GM15510 (cell line): ENCODE results near the gene PCNT.

Source experiments
- POLR2A ChIP-seq: IDR thresholded peaks from 3 replicates; pipeline ENCODE4 v1.6.1; 2011; ENCODE audit warnings: borderline replicate concordance; ENCODE audit not compliant: insufficient read length; ENCODE audit errors: extremely low read depth

The PCNT gene

DNA sequence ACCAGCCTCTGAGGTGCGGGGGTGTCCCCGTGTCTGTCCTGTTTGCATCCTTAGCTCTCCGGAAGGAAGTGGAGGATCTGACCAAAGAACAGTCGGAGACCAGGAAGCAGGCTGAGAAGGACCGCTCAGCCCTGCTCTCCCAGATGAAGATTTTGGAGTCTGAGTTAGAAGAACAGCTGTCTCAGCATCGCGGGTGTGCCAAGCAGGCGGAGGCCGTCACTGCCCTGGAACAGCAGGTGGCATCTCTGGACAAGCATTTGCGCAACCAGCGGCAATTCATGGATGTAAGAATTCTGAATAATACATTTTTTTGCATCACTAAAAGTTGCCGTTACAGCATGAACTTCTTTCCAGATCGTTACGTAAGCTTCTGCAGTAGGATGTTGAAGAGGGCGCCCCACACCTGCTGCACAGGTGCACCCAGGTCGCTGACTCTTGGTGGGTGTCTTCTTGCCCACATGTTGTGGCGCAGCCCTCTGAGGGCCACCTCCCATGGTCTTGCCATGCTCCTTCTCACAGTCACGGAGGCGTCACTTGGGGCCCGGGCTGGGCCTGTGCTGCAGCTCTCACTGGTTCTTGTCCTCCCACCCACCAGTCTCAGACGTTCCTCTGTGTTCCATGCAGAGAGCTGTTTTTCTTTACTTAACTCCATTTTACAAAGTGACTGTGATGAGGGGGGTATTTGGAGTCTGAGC lies 73.4 kb downstream of the PCNT start:
- no peak for TF ChIP-seq POLR2A

DNA sequence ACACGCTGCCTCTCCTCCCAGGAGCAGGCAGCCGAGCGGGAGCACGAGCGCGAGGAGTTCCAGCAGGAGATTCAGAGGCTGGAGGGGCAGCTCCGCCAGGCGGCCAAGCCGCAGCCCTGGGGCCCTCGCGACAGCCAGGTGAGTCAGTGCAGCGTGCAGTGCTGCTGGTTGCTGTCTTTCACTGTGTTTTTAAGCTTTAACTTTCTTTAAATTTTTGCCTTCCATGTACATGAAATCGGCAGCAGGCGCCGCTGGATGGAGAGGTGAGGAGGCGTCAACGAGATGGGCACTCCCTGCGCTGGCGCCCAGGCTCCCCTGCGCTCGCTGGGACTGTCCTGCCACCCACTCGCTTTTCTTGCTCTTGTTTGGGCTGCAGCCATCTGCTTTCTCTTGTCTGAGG lies 74.0 kb downstream of the PCNT start:
- TF ChIP-seq POLR2A, result no peak

DNA sequence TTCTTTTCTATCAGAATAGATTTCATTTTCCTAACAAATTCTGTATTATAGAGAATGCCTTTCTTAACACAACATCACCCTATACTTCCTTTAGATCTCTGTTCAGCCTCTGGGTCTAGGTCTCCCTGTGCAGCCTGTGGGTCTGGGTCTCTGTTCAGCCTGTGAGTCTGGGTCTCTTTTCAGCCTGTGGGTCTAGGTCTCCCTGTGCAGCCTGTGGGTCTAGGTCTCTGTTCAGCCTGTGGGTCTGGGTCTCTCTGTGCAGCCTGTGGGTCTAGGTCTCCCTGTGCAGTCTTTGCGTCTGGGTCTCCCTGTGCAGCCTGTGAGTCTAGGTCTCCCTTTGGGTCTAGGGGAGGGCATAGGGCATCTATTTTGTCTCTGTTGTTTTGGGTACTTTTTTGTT lies 75.2 kb downstream of the PCNT start:
- TF ChIP-seq POLR2A, result no peak

DNA sequence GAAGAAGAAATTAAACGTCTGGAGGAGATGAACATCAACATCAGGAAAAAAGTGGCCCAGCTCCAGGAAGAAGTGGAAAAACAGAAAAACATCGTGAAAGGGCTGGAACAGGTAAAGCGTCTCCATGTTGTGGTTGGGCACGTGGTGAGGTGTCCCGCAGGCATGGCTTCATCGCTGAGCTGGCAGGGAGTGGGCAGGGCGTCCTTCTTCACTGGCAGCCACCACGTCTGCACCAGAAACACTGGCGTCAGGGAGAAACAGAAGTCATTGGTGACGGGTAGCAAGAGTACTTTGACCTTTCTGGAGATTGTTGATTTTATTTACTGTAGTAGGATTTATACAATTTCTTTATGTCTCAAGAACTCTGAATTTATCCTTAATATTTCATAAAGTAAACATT lies 75.7 kb downstream of the PCNT start:
- TF ChIP-seq POLR2A, result no peak

DNA sequence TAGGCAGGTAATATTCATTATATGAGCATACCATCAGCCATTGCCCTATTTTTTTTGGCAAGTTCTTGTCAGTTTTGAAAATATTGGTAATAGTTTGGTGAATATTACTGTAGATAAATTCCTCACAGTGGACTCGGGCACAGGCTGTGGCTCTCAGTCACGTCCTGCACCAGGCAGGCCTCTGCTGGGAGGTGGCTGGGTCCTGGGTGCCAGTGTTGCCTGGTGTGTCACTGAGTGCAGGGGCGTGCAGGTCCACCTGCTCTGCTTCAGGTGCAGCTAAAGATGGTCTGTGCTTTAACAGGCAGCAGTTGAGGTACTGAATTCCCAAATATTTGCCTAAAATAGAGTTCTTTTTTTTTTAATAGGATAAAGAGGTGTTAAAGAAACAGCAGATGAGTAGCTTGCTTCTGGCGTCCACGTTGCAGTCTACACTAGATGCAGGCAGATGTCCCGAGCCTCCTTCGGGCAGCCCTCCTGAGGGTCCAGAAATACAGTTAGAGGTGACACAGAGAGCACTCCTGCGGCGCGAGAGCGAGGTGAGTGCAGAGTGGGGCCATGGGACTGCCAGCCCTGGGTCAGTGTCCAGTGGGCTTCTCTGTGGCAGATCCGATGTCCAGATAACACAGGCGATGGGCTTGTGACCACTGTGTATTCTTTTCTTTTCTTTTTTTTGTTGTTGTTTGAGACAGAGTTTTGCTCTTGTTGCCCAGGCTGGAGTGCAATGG lies 77.4 kb downstream of the PCNT start:
- TF ChIP-seq POLR2A, result no peak

DNA sequence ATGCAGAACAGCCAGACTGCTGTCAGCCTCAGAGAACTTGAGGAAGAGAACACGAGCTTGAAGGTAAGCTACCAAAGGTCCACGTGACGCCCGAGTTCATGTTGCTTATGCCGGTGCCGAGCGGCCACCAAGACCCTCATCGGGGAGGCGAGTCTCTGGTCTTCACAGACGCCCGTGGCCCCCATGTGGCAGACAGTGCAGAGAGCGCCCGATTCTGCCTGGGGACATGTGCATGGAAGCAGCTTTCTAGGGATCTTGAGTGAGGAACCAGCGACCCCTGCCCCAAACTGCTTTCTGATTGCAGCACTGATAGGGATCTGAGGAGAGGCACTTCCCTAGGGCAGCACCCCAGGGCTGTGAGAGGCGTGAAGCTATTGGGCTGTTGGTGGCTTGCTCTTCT lies 78.5 kb downstream of the PCNT start:
- TF ChIP-seq POLR2A, result no peak

DNA sequence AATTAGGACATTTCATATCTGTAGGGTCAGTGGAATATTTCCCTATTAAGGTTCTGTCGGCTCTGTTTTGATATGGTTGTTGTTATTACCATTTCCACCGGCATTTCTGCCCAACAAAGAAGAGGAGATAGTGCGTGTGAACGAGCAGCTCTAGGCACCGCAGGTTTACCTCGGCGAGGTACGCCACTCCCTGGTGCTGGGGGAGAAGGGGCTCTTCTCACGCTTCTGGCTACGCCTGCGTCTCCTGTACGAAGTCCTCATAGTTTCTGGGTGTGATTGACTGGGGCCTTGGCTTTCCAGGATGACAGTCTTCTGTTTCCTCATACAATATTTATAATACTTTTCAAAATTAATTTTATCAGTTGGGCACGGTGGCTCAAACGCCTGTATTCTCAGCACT lies 80.3 kb downstream of the PCNT start:
- TF ChIP-seq POLR2A, result no peak

DNA sequence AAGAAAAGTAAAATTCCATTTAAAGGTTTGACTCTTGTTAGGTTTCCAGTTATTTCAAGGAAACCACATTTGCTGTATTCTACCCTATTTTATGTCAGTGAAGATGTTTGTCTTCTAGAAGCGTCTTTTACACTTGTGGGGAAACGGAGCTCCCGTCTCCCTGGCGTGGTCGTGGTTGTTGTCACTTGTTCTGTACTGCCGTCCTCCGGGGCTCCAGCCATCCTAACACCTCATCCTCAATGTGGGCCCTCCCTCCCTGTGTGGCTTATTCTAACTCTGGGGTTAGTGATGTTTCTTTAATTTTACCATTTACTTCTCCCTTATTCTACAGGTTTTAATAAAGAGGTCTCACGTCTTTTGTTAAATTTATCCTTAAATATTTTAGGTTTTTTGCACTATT lies 82.0 kb downstream of the PCNT start:
- TF ChIP-seq POLR2A, result no peak

DNA sequence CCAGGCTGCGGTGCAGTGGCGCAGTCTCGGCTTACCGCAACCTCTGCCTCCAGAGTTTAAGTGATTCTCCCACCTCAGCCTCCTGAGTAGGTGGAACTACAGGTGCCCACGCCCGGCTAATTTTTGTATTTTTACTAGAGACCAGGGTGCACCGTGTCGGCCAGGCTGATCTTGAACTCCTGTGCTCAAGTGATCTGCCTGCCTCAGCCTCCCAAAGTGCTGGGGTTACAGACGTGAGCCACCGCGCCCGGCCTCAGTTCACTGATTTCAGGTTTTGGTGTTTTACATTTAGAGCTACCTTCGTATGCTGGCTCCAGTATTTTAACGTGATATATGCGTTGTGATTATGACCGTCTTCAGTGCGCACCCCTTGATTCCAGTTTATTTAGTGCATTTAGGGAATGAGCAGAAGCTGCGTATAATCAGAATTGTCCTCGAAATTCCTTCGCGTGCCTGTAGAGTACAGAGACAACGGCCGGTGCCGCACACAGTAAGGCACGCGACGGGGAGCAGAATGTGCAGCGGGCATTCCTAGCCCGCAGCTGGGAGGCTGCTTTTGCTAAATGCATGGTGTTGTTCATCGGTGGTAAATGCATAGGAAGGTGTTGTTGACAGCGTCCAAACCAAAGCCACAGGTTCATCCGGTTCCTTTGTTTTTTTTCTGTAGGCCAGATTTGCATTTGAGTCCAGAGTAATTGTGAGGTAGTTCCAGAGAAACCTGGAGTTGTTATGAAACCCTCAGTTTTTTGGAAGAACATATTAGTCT lies 85.9 kb downstream of the PCNT start:
- TF ChIP-seq POLR2A, result no peak

DNA sequence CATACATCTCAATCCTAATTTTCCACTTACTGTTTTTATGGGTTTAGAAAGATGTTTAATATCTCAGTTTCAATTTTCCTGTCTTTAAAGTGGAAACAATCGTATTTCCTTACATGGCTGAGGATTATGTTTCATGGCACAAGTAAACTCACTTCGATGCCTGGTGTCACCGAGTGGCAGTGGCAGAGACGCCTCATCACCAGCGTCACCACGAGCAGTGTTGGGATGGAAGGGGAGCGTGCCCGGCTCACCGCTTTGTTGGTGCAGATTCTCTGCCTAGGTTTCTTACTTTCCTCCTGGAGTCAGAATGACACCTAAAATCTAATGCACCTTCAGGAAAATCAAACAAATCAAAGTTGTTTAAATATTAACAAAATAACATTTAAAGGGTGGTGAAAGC lies 86.6 kb downstream of the PCNT start:
- TF ChIP-seq POLR2A, result no peak

DNA sequence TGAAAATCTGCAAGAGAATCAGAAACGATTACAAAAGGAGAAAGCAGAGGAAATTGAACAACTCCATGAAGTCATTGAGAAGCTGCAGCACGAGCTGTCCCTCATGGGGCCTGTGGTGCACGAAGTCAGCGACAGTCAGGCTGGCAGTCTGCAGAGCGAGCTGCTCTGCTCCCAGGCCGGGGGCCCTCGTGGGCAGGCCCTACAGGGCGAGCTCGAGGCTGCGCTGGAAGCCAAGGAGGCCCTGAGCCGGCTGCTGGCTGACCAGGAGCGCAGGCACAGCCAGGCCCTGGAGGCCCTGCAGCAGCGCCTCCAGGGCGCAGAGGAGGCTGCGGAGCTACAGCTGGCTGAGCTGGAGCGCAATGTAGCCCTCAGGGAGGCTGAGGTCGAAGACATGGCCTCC lies 87.3 kb downstream of the PCNT start:
- no peak for TF ChIP-seq POLR2A

DNA sequence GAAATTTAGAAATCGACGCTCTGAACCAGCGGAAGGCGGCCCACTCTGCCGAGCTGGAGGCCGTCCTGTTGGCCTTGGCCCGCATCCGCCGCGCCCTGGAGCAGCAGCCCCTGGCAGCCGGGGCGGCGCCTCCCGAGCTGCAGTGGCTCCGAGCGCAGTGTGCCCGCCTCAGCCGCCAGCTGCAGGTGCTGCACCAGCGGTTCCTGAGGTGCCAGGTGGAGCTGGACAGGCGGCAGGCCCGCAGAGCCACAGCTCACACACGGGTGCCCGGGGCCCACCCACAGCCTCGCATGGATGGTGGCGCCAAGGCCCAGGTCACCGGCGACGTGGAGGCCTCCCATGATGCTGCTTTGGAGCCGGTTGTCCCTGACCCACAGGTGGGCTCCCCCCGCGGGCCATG lies 87.7 kb downstream of the PCNT start:
- no peak for TF ChIP-seq POLR2A

DNA sequence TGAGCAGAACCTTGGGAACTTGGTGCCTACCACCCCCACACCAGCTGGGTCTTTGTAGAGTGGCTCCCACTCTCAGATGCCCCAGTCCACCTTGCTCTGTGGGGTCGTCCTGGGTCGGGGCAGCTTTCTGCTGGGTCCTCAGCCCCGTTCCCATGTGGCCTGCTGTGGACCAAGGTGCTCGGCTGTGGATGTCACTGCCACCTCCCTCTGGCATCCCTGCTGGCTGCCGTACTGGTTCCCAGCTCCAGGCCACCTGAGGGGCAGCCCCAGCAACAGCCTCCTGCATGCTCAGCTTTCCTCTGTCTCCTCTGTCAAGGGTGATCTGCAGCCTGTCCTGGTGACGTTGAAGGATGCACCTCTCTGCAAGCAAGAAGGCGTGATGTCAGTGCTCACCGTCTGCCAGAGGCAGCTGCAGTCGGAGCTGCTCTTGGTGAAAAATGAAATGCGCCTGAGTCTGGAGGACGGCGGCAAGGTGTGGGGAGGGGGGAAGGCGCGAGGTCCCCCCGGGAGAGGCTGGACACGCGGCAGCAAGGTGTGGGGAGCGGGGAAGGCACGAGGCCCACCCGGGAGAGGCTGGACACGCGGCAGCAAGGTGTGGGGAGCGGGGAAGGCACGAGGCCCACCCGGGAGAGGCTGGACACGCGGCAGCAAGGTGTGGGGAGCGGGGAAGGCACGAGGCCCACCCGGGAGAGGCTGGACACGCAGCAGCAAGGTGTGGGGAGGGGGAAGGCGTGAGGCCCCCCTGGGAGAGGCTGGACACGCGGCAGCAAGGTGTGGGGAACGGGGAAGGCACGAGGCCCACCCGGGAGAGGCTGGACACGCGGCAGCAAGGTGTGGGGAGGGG lies 88.8 kb downstream of the PCNT start:
- TF ChIP-seq POLR2A, result no peak

DNA sequence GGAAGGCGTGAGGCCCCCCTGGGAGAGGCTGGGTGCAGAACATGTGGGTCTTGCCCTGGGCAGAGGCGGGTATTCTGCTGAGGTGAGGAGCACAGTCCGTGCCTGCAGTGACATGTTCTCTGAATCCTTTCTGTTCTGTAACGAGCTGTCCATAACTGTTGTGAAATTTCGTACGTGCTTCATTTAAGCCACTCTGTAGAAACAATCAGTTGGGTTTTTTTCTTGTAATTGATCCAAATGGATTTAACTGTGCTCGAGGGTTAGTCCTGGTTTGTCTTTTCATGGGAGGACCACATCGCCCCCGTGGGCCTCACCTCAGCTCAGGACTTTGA lies 89.4 kb downstream of the PCNT start:
- TF ChIP-seq POLR2A, result no peak

DNA sequence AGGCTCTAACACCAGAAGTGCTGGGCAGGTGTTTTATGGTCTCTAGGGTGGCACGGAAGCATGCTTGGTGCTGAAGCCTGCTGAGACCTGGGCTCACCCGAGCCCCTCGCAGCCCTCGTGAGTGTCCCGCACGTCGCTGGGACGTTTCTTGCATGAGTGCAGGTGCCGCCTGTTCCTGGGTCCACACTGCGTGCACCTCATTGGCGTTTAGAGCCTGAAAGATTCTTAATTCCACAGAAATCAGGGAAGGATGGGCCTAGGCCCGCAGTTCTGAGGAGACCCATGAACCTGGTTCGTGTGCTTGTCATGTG lies 91.0 kb downstream of the PCNT start:
- TF ChIP-seq POLR2A, result no peak
